ENCODE data around the gene COL4A2.

The COL4A2 gene

DNA sequence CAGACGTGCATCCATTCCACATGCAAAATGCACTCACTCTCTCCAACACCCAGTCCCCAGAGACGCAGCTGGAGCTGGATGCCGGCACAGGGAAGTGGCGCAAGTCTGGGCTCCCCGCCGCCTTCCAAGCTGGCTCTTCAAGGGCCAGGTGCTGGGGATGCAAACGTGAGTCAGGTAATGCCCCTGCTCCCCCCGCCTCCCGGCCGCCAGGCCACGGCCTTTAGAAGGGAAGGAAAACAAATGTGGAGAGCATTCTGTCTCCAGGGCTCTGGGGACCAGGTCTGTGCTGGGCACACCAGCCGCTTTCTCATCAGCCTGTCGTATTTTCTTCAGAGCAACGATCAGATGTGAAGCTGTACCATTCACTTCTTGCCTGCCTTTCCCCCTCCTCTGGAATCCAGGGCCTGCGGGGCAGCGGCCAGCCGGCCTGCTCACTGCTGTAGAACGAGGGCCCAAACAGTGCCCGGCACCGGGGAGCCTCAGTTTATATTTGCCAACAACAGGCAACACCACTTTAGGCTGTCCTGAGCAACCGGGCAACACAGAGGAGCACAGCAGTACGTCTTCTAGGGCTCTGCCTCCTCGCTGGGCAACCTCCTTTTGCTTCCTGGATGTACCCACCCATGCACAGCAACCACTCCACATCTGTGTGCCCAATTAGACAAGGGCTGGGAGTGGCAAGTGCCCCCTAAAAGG is 250.7 kb downstream of the COL4A2 start:
- DNase-seq (ENCODE audit: low read depth in 2 of 2) = no peak

DNA sequence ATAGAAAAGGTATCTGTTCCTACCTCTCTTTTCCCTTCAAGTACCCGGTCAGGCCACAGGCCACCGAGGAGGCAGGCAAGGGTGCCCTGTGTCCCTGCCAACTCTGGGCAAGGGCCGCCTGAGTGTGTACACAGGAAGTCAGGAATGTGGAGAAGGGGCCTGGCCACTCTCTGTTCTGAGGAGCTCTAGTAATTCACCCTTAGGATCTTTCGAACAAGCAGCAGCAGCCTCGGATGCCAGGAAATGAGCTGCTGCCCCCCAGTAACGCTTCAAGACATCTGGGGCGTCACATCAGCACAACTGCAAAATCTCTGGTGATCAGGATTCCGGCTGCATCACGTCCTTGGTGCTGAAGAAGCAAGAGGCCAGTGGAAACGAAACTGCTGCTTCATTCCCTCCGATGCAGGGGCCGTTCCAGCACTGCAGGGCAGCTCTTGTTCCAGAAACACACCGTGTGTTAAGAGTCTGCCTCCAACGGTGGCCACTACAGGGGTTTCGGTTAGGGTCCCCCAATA is 252.4 kb downstream of the COL4A2 start:
- DNase-seq (ENCODE audit: low read depth in 2 of 2) = no peak

DNA sequence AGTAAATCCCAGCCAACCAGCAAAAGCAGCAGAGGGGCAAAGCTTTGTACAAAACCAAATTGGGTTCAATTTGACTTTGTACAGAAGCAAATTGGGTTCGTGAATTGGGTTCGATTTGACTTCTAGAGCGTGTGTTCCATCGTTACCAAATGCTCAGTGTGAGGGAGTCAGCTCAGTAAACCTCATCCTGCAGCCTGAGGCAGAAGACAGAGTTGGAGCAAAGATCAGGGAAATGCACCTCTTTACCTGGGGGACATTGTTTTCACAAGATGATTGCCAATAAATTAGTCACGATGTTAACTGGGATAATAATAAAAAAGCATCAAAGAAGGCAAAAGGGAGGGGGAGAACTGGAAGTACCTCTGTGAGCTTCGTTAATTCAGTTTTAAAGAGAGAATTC is 252.9 kb downstream of the COL4A2 start:
- DNase-seq (ENCODE audit: low read depth in 2 of 2) = no peak

DNA sequence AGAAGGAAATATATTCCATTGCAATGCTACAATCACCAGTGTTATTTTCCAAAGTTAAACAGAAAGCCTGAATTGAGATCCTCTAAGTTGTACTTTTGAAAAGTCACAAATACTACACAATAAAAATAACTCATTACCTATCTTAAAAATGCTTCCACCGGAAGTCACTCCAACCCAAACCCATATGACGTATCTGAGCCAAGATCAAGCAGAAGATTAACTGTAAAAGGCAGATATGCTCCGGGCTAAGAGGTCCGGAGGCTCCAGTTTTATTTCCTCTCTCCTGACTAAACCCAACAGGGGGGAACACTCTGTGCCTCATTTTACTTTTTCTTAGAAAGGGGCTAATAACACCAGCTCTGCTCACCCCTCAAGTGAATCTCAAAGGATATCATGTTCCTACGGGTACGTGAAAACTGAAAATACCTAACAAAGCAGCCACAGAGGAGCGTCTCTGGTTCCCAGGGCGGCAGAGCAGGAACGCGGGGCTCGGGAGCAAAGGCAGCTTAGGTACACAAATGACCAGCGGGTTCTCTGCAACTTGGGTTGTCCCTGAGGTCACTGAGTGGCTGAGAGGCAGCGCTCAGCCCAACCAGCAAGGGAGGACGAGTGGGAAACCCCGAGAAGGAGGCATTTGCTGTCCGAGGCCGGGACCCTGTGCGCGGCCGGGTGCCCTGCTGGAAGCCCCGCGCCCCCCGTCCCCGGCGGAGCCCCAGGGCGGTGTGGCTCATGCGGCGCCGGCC is 253.7 kb downstream of the COL4A2 start:
- DNase-seq (ENCODE audit: low read depth in 2 of 2) = no peak

DNA sequence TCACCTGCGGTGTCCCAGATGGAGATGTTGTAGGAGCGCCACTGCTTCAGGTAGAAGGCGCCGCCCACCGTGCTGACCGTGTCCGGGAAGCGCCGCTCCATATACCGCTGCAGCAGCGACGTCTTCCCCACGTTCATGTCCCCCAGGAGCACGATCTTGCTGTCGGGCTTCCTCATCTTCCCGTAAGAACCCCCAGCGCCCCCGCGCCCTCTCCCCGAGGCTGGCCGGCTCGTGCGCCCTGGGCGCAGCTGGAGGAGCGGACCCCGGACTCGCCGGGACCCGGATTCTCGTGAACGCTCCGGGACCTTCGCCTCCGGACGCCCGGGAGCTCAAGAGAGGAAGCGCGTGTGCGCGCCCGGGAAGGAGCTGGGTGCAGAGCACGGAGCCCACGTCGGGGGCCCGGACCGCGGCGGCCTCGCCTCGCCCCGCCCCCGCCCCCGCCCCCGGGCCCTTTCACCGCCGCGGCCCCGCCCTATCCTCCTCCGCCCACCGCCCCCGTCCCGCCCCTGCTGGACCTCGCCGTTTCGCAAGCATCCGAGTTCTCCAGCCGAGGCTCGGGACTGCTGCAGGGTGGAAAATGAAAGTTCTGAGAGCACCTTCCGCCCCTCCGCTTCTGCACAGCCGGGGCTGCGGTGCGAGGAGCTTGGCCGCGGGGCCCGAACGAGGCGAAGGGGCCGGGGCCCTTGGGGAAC is 254.4 kb downstream of the COL4A2 start, which contains the start of gene RAB20:
TSS of gene RAB20 (minus strand) at position 379 of the 692 bp plus-strand sequence. CDS start at position 176, 203 bp downstream.
- DNase-seq (ENCODE audit: low read depth in 2 of 2) = peak; percentile 39 to 44

DNA sequence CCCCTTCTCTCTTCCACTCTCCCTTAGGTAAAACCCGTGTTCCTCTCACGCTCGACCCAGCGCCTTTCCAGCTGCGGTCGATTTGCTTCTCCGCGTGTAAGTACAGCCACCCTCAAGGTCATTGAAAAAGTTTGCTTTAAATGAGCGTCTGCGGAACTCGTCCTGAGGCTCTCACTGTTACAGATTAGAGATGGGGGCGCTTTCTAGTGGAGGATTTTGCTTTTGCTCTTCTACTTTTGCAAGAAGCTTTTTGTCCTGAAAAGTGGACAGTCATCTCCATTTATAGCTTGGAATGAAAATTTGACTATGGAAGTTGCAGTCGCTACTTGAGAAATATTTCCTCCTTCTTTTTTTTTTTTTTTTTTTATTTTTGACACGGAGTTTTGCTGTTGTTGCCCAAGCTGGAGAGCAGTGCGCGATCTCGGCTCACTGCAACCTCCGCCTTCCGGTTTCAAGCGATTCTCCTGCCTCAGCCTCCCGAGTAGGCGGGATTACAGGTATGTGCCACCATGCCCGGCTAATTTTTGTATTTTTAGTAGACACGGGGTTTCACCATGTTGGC is 255.0 kb downstream of the COL4A2 start:
- no peak for DNase-seq (ENCODE audit: low read depth in 2 of 2)
